ENCODE data around the gene LTBP3.
"Not testable (repeated sequence)": the region's sequence is repeated elsewhere in the genome, so short reads cannot be mapped to it uniquely, and the experiment has no call there.

Gene LTBP3

DNA sequence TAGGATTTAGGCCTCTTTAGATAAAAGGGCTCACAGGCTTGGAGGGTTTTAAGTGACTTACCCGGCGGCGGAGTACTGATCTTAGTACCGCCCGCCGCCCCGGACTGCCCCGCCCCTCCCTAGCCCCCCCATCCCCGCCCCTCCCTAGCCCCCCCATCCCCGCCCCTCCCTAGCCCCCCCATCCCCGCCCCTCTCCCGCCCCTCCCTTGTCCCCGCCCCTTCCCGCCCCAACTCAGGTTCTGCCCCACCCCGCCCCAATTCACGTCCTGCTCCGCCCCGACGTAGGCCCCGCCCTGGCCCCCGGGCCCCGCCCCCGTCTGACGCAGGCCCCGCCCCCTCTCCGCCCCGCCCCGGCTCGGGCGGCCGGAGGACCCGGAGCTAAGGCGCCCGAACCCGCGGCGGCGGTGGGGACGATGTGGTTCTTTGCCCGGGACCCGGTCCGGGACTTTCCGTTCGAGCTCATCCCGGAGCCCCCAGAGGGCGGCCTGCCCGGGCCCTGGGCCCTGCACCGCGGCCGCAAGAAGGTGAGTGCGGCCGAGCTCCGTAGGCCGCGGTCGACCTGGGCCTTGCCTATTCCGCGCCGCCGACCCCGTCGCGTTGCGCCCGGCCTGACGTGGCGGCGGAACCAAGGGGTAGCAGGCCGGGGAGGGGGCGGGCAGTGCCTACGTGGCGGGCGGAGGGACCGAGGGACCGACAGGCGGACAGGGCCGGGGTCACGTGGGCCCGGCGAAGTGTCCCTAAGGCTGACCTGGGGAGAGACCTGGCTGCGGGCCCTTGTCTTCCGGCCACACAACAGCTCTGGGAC lies 33.2 kb downstream of the LTBP3 start, which contains the start of gene SCYL1:
SCYL1 (plus strand) TSS at position 343 of the 805 bp plus-strand sequence; CDS start at position 414, 71 bp downstream.
- peak within 1 kb of the TSS; percentile 82 for H3K27ac ChIP-seq (ENCODE audit: insufficient read depth, low read length, poor library complexity, severe bottlenecking)
- H3K36me3 ChIP-seq (ENCODE audit: control insufficient read depth, insufficient read depth, low read length), result peaks cover 8% of the 10 kb centered on the region
- peaks cover 41% of the 10 kb centered on the region for H3K4me1 ChIP-seq (ENCODE audit: control insufficient read depth, insufficient read depth, low read length, poor library complexity, severe bottlenecking)
- H3K27me3 ChIP-seq (replicated peaks; ENCODE audit: control insufficient read depth, insufficient read depth, low read length, poor library complexity, severe bottlenecking), result no peaks in the 10 kb centered on the region
- DNase-seq, result peak; percentile 74 to 79 (median 78)
- no peaks in the 10 kb centered on the region for H3K9me3 ChIP-seq (ENCODE audit: control insufficient read depth, low read length)
- peak within 1 kb of the TSS; percentile 81 for H3K4me3 ChIP-seq (ENCODE audit: insufficient read depth, low read depth, low read length, poor library complexity, severe bottlenecking)

GRCh38 chr11:65524014-65524740 lies 34.0 kb downstream of the LTBP3 start:
- no peaks in the 10 kb centered on the region for H3K27me3 ChIP-seq (replicated peaks; ENCODE audit: control insufficient read depth, insufficient read depth, low read length, poor library complexity, severe bottlenecking)
- peak overlapping the region; percentile 39 for H3K4me3 ChIP-seq (ENCODE audit: insufficient read depth, low read depth, low read length, poor library complexity, severe bottlenecking)
- no peaks in the 10 kb centered on the region for H3K9me3 ChIP-seq (ENCODE audit: control insufficient read depth, low read length)
- peak overlapping the region; percentile 63 for H3K27ac ChIP-seq (ENCODE audit: insufficient read depth, low read length, poor library complexity, severe bottlenecking)
- DNase-seq, result no peak
- H3K36me3 ChIP-seq (ENCODE audit: control insufficient read depth, insufficient read depth, low read length), result no peaks in the 10 kb centered on the region
- H3K4me1 ChIP-seq (ENCODE audit: control insufficient read depth, insufficient read depth, low read length, poor library complexity, severe bottlenecking), result peaks cover 35% of the 10 kb centered on the region

GRCh38 chr11:65523631-65523968 lies 34.6 kb downstream of the LTBP3 start:
- peaks cover 35% of the 10 kb centered on the region for H3K4me1 ChIP-seq (ENCODE audit: control insufficient read depth, insufficient read depth, low read length, poor library complexity, severe bottlenecking)
- H3K4me3 ChIP-seq (ENCODE audit: insufficient read depth, low read depth, low read length, poor library complexity, severe bottlenecking), result peak overlapping the region; percentile 46
- H3K27ac ChIP-seq (ENCODE audit: insufficient read depth, low read length, poor library complexity, severe bottlenecking), result peak overlapping the region; percentile 63

DNA sequence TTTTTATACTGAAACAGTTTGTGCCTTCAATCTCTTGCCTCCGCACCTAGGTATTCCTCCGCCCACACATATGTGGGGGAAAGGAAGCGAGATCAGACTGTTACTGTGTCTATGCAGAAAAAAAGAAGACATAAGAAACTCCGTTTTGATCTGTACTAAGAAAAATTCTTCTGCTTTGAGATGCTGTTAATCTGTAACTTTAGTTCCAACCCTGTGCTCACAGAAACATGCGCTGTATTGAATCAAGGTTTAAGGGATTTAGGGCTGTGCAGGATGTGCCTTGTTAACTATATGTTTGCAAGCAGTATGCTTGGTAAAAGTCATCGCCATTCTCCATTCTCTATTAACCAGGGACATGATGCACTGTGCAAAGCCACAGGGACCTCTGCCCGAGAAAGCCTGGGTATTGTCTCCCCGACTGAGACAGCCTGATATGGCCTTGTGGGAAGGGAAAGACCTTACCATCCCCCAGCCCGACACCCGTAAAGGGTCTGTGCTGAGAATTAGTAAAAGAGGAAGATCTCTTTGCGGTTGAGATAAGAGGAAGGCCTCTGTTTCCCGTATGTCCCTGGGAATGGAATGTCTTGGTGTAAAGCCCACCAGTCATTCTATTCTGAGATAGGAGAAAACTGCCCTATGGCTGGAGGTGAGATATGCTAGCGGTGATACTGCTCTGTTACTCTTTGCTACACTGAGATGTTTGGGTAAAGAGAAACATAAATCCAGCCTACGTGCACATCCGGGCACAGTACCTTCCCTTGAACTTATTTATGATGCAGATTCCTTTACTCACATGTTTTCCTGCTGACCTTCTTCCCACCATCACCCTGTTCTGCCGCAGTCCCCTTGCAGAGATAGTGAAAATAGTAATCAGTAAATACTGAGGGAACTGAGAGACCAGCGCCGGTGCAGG lies 35.2 kb downstream of the LTBP3 start:
- peak overlapping the region; percentile 46 for H3K4me3 ChIP-seq (ENCODE audit: insufficient read depth, low read depth, low read length, poor library complexity, severe bottlenecking)
- H3K27me3 ChIP-seq (replicated peaks; ENCODE audit: control insufficient read depth, insufficient read depth, low read length, poor library complexity, severe bottlenecking); H3K36me3 ChIP-seq (ENCODE audit: control insufficient read depth, insufficient read depth, low read length); H3K9me3 ChIP-seq (ENCODE audit: control insufficient read depth, low read length); DNase-seq: not testable (repeated sequence)
- H3K4me1 ChIP-seq (ENCODE audit: control insufficient read depth, insufficient read depth, low read length, poor library complexity, severe bottlenecking), result peaks cover 35% of the 10 kb centered on the region
- peak overlapping the region; percentile 63 for H3K27ac ChIP-seq (ENCODE audit: insufficient read depth, low read length, poor library complexity, severe bottlenecking)

More at GRCh38 chr11:65523631-65523968, 34.6 kb downstream of the LTBP3 start:
- DNase-seq; H3K36me3 ChIP-seq (ENCODE audit: control insufficient read depth, insufficient read depth, low read length); H3K27me3 ChIP-seq (replicated peaks; ENCODE audit: control insufficient read depth, insufficient read depth, low read length, poor library complexity, severe bottlenecking); H3K9me3 ChIP-seq (ENCODE audit: control insufficient read depth, low read length): not testable (repeated sequence)

DNA sequence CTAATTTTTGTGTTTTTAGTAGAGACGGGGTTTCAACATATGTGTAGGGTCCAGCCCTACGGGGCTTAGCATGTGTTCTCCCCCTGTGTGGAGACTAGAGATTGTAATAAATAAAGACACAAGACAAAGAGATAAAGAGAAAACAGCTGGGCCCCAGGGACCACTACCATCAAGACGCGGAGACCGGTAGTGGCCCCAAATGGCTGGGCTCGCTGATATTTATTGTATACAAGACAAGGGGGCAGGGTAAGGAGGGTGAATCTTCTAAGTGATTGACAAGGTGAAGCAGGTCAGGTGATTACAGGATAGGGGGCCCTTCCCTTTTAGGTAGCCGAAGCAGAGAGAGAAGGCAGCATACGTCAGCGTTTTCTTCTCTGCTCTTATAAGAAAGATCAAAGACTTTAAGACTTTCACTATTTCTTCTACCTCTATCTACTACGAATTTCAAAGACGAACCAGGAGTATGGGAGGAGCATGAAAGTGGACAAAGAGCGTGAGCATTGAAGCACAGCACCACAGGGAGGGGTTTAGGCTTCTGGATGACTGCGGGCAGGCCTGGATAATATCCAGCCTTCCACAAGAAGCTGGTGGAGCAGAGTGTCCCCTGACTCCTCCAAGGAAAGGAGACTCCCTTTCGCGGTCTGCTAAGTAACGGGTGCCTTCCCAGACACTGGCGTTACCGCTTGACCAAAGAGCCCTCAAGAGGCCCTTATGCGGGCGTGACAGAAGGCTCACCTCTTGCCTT lies 36.2 kb downstream of the LTBP3 start:
- peaks cover 35% of the 10 kb centered on the region for H3K4me1 ChIP-seq (ENCODE audit: control insufficient read depth, insufficient read depth, low read length, poor library complexity, severe bottlenecking)
- peak overlapping the region; percentile 63 for H3K27ac ChIP-seq (ENCODE audit: insufficient read depth, low read length, poor library complexity, severe bottlenecking)
- not testable (repeated sequence) for H3K27me3 ChIP-seq (replicated peaks; ENCODE audit: control insufficient read depth, insufficient read depth, low read length, poor library complexity, severe bottlenecking); H3K9me3 ChIP-seq (ENCODE audit: control insufficient read depth, low read length); H3K36me3 ChIP-seq (ENCODE audit: control insufficient read depth, insufficient read depth, low read length); DNase-seq
- H3K4me3 ChIP-seq (ENCODE audit: insufficient read depth, low read depth, low read length, poor library complexity, severe bottlenecking), result peak overlapping the region; percentile 46

DNA sequence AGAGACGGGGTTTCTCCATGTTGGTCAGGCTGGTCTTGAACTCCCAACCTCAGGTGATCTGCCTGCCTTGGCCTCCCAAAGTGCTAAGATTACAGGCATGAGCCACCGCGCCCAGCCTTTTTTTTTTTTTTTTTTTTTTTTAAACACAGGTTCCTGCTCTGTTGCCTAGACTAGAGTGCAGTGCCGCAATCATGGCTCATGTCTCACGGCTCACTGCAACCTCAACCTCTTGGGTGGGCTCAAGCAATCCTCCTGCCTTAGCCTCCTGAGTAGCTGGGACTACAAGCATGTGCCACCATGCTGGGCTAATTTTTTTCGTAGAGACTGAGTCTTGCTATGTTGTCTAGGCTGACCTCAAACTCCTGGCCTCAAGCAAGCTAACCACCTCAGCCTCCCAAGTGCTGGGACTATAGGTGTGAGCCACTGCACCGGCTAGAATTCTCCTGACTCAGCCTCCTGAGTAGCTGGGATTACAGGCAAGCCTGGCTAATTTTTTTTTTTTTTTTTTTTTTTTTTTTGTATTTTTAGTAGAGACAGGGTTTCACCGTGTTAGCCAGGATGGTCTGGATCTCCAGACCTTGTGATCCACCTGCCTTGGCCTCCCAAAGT lies 39.1 kb downstream of the LTBP3 start:
- not testable (repeated sequence) for DNase-seq

DNA sequence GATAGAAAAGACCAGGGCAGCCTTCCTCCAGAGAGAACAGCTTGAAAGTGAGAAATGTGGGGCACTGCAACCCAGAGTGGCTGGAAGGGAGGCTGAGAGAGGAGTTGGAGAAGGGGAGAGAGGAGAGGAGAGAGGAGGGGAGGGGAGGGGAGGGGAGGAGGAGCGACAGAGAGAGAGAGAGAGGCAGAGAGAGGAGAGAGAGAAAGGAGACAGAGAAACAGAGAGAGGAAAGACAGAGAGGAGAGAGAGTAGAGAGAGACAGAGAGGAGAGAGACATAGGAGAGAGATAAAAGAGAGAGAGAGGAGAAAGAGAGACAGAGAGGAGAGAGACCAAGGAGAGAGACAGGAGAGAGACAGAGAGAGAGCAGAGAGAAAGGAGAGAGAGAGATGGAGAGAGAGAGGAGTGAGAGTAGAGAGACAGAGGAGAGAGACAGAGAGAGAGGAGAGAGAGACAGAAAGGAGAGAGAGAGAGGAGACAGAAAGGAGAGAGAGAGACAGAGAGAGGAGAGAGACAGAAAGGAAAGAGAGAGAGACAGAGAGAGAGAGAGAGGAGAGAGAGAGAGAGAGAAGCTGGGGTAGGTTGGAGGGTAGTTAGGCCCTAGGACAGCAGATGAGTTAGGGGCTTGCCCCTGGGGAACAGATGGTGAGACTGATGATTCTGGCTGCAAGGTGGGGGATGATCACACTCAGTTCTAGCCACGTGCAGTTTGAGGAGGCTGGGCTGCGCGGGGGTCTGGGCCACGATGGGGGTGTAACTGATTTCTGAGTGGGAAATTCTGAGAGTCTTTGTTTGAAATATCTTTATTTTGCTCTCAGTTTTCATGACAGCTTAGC lies 41.8 kb downstream of the LTBP3 start:
- no peaks in the 10 kb centered on the region for H3K4me1 ChIP-seq (ENCODE audit: control insufficient read depth, insufficient read depth, low read length, poor library complexity, severe bottlenecking)
- no peaks in the 10 kb centered on the region for H3K9me3 ChIP-seq (ENCODE audit: control insufficient read depth, low read length)
- no peaks in the 10 kb centered on the region for H3K36me3 ChIP-seq (ENCODE audit: control insufficient read depth, insufficient read depth, low read length)
- no peaks in the 10 kb centered on the region for H3K27me3 ChIP-seq (replicated peaks; ENCODE audit: control insufficient read depth, insufficient read depth, low read length, poor library complexity, severe bottlenecking)
- no peak overlapping the region for H3K4me3 ChIP-seq (ENCODE audit: insufficient read depth, low read depth, low read length, poor library complexity, severe bottlenecking)
- DNase-seq, result no peak
- no peak overlapping the region for H3K27ac ChIP-seq (ENCODE audit: insufficient read depth, low read length, poor library complexity, severe bottlenecking)

More for the DNA sequence above, 39.1 kb downstream of the LTBP3 start:
- not testable (repeated sequence) for H3K4me3 ChIP-seq (ENCODE audit: insufficient read depth, low read depth, low read length, poor library complexity, severe bottlenecking); H3K27me3 ChIP-seq (replicated peaks; ENCODE audit: control insufficient read depth, insufficient read depth, low read length, poor library complexity, severe bottlenecking); H3K27ac ChIP-seq (ENCODE audit: insufficient read depth, low read length, poor library complexity, severe bottlenecking); H3K36me3 ChIP-seq (ENCODE audit: control insufficient read depth, insufficient read depth, low read length); H3K9me3 ChIP-seq (ENCODE audit: control insufficient read depth, low read length)
- H3K4me1 ChIP-seq (ENCODE audit: control insufficient read depth, insufficient read depth, low read length, poor library complexity, severe bottlenecking), result peaks cover 20% of the 10 kb centered on the region

DNA sequence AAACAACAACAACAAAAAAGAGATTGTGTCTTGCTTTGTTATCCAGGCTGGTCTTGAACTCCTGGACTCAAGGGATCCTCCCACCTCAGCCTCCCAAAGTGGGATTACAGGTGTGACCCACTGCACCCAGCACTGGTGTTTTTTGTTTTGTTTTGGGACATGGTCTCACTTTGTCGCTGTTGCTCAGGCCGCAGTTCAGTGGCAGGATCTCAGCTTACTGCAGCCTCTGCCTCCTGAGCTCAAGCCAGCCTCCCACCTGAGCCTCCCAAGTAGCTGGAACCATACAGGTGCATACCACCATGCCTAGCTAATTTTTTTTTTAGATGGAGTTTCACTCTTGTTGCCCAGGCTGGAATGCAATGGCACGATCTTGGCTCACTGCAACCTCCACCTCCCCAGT lies 45.8 kb downstream of the LTBP3 start:
- H3K9me3 ChIP-seq (ENCODE audit: control insufficient read depth, low read length); DNase-seq; H3K27me3 ChIP-seq (replicated peaks; ENCODE audit: control insufficient read depth, insufficient read depth, low read length, poor library complexity, severe bottlenecking); H3K27ac ChIP-seq (ENCODE audit: insufficient read depth, low read length, poor library complexity, severe bottlenecking); H3K36me3 ChIP-seq (ENCODE audit: control insufficient read depth, insufficient read depth, low read length); H3K4me3 ChIP-seq (ENCODE audit: insufficient read depth, low read depth, low read length, poor library complexity, severe bottlenecking): not testable (repeated sequence)
- peaks cover 13% of the 10 kb centered on the region for H3K4me1 ChIP-seq (ENCODE audit: control insufficient read depth, insufficient read depth, low read length, poor library complexity, severe bottlenecking)
